AG09319 (cell line): Measurements from ENCODE around the gene KLK6.

Experiments
- DNase-seq: peaks from one replicate; pipeline ENCODE4 v3.0.0-alpha.2; 2010; ENCODE audit warnings: low read depth; ENCODE audit errors: extremely low read depth
- TF ChIP-seq, protein P1 (sequence below): IDR thresholded peaks from 2 replicates; pipeline ENCODE4 v1.5.1; 2011; ENCODE audit warnings: low read depth, mild to moderate bottlenecking, inconsistent platforms, low read length, moderate library complexity

Gene KLK6

DNA sequence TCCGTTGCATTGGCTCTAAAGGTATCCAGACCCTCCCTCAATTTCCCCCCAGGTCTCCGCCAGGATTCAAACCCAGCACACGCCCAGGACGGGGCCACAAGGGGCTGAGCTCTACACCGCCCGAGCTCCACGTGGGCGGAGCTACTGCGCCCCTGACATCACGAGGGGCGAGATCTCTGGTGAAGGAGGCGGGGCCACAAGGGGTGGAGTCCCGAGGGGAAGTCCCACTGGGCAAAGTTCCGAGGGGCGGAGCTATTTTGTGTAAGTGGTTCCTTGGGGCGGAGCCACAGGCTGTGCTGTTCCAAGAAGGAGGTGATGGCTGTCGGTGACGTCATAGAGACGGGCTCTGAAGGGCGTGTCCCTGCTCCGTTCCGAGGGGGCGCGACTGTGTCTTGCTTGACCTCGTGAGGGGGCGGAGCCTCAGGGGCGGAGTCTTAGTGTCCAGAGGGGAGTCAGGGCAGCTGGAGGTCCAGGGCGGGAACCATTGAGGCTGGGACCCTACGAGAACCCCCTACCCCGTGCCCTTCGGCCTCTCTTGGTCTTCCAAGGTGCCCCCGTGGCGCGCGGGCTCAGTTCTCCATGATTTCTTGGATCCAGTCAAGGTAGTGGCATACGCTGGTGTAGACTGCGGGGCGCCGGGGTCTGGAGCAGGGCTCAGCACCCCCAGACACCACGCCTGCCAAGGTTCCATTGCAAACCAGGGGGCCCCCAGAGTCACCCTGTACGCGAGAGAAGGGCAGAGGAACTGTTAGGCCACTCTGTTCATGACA, 33.3 kb upstream of the KLK6 start:
- TF ChIP-seq, protein P1, sequence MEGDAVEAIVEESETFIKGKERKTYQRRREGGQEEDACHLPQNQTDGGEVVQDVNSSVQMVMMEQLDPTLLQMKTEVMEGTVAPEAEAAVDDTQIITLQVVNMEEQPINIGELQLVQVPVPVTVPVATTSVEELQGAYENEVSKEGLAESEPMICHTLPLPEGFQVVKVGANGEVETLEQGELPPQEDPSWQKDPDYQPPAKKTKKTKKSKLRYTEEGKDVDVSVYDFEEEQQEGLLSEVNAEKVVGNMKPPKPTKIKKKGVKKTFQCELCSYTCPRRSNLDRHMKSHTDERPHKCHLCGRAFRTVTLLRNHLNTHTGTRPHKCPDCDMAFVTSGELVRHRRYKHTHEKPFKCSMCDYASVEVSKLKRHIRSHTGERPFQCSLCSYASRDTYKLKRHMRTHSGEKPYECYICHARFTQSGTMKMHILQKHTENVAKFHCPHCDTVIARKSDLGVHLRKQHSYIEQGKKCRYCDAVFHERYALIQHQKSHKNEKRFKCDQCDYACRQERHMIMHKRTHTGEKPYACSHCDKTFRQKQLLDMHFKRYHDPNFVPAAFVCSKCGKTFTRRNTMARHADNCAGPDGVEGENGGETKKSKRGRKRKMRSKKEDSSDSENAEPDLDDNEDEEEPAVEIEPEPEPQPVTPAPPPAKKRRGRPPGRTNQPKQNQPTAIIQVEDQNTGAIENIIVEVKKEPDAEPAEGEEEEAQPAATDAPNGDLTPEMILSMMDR = no peak
- no peak for DNase-seq

DNA sequence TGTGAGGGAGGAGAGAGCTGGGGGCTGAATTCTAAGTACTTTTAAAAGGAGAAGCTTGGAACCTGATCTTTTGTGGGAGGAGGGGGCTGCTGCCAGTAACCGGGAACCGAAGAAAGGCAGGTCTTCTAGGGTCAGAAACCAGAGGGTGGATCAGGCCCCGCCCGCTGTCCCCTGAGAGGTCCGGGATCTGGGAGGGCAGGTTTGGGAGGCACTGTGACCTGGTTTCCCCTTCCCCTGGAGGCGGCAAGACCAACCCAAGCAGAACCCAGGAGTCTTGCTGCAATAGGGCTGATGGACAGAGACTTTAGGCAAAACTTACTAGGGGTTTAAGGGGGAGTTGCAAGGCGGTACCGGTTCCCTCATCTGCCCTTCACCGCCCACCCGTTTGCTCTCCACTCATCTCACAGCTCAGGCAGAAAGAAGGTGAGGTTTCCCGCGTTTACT, 32.7 kb upstream of the KLK6 start:
- no peak for DNase-seq
- TF ChIP-seq, protein P1 = no peak

DNA sequence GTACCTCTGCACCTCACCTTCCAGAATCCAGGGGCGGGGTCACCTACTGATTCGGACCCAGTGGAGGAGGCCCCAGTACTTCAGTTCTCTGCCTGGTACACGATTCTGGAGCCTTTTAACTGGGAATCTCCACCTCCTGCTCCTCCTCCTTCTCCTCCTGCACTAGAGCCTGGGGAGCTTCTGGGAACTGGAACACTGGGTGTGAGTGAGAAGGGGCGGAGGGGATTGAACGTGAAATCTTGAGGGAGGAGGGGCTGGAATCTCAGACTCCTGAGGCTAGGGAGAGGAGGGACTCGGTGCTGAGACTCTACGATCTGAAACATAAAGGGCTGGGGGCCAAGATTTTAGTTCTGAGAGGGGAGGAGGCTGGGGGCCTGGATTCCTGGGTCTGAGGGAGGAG, 32.1 kb upstream of the KLK6 start, which contains the start of gene KLK8:
Gene KLK8, minus strand, starts transcription at position 90 of the 400 bp plus-strand sequence. CDS start 437 bp downstream, outside the sequence.
- DNase-seq = no peak
- TF ChIP-seq, protein P1 = no peak

DNA sequence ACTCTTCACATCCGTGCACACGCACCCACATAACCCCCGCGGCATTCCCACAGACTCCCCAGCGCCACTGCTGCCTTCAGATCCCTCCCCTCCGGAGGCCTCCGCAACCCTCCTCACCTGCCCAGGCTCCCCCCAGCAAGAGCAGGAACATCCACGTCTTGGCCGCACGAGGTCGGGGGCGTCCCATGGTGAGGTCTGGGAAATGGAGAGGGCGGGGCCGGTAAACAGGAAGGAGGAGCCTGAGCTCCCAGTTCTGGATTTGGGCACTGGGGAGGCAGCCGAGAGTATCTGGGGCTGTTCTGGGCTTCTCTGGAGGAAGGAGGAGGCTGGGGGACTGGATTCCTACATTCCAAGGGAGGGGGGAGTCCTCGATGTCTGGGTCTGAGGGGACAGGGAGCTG, 31.6 kb upstream of the KLK6 start:
- TF ChIP-seq, protein P1 = no peak
- no peak for DNase-seq

DNA sequence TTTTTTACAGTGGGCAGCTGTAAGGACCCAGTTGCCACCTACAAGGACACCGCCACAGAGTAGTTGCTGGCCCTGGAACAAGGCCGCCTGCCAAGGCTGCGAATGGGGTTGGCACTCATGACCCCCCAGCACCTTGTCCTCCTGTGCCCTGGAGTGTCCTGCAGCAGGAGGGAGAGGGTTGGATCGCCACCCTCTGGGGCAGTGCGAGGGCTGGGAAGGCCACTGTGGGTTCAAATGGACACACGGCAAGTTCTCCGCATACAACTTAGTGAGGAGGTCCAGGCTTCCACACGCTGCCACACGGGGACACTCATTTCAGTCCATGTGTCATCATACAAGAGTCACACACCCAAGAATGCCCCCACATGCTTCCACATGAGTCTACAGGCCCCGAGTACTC, 31.0 kb upstream of the KLK6 start:
- TF ChIP-seq, protein P1 = no peak
- no peak for DNase-seq

DNA sequence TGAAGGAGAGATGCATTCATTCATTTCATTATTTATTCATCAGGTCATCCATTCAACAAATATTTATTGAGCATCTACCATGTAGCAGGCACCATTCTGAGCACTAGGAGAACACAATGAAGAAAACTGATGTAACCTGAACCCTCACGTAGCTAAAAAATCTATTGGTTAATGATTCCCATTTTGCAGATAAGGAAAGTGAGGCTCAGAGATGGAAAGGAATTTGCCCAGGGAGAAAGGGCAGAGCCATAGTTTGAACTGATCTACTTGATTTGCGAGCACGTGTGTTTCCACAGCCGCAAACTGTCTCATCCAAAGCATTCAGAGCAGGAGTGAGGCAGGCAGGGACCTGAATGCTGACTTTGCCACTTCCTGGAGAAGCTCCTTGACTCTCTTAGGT, 29.3 kb upstream of the KLK6 start:
- TF ChIP-seq, protein P1 = no peak
- no peak for DNase-seq

DNA sequence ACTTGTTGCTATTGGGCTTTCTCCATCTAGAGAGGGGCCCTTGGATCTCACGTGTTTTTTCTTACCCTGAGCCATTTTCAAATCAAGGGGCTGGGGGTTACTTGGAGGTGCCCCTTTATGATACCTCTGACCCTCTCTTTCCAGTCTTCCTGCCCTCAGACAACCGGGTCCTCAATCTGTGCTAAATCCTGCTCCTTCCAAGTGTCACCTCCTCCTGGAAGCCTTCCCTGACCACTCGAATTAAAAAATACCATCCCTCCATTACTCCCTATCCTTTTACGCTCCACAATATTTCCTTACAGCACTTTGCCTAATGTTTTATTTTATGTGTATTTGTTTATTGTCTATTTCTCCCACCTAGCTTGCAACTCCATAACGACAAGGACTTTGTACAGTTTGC, 28.7 kb upstream of the KLK6 start:
- TF ChIP-seq, protein P1 = no peak
- no peak for DNase-seq
